Medulla oblongata (tissue), 1 donor: ENCODE results near the gene TUBB2B.
A peak's percentile ranks its signal among the peaks of the same experiment; 100 is the strongest.

Experiments
- DNase-seq: peaks from one replicate; pipeline ENCODE4 v3.0.0-alpha.2; 2015; ENCODE audit errors: extremely low spot score

The TUBB2B gene

DNA sequence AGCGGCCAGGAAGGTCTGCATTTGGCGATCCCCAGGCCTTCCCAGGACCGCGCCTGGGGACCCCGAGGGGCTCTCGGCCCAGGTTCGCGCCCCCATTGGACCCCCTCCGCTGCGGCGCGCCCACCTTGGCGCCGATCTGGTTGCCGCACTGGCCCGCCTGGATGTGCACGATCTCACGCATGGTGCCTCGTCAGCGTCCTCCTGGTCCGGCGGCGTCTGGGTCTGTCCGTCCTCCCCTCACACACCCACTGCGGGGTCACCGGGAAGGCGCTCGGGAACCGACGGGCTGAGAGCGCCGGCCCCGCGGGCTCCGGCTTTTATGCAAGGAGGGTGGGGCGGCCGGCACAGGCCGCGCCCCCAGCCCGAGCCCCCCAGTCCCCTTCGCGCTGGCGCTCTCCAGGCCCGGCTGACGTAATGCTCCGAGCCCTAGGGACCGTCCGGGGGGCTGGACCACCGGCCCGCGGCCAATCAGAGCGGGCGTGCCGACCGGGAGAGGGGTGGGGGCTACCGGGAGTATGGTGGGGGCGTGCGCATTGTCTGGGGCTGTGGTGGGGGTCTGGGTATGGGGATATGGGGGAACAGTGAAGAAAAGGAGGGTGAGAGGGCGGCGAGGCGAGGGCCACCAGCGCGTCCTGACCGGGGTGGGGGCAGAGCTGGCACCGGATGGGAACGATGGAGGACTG lies at the start of gene TUBB2B:
TUBB2B (minus strand) TSS at position 291 of the 683 bp plus-strand sequence; CDS start at position 181, 110 bp downstream.
- DNase-seq: peak; percentile 91

DNA sequence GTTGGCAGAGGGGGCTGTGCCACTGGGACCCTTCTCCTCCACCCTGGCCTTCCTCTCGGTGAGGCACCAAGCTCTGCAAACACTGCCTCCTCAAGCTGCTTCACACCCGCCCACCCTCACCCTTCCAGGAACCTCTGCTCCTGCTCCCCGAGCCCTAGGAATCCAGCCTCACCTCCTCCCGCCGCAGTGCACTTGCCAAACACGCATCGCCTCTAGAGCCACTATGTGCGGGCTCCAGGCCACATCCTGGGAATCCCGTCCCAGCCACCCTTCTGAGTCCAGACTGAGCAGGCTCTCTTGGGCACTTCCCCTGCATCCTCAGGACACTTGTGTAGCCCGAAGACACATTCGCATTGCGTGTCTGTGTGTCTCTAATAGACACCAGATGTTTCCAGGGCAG lies 49.8 kb upstream of the TUBB2B start:
- DNase-seq: no peak

DNA sequence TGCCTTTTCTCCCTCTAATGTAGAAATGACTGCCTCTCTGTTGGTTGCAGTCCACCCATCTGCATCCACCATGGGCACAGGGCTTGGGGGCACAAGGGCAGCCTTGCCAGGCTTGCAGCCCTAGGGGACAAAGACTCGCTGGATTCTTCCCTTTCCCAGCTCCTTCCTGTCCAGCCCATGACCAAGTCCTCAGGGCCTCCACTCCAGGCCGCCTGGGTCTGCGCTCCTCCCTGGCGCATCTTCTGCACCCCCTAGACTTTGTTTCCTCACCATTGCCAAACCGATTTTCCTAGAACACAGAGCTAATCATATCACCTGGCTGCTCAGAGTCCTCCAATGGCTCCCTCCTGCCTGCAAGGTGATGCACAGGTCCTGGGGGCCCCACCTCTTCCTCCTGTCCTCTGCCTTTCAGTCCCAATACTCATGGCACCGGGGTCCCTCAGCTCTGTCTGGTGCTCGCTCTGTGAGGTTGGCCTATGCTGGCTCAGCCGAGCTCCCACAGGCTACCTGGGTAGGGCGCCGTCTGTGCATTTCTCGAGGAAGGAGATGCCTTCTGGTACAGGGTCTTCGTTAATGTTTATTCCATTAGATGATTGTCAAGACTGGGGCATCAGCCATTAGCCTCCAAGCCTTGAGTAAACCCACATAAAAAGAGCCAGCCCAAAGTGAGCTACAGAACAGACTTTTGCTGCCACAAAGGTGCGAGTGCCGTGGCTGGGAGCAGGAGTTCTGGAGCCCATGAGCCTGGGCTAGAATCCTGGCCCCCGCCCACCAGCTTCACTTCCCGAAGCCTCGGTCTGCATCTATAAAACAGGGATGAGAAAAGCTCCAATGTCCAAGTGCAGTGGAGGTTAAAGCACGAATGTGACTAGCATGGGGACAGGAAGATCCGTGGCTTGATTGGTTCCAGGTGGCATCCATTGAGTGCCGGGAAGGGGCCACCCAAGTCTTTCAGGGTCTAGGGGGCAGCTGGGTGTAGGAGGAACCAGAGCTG lies 49.0 kb upstream of the TUBB2B start:
- DNase-seq: no peak

GRCh38 chr6:3273707-3274521 lies 46.5 kb upstream of the TUBB2B start:
- DNase-seq: no peak

DNA sequence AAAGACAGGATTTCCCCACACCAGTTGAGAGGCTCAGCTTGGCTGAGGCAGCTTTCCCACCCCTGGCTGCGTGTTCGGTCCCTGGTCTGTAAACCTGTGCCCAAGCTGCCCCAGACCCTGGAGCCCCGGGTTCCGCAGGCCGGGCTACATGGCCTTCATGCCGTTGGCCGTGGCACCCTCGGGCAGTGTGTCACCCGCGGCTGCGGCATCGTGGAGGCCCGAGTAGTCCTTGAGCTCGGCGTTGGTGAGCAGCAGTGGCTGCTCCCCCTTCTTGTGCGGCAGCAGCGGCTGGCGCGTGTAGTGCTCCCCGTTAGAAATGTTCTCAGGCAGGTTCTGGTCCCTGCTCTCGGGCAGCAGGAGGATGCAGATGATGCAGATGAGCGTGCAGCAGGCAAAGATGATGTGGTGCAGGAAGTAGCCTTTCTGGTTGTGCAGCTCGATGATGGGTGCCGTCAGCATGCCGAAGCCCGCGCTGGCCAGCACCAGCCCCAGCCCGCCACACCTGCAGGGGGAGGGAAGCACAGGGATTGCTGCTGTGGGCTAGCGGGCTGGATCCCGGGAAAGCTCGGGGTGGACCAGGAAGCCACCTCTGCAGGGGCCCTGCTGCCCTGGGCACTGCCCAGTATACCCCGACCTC lies 45.6 kb upstream of the TUBB2B start:
- no peak for DNase-seq

GRCh38 chr6:3271756-3272155 lies 44.3 kb upstream of the TUBB2B start:
- DNase-seq: no peak

GRCh38 chr6:3270258-3270657 lies 42.8 kb upstream of the TUBB2B start:
- DNase-seq: no peak

DNA sequence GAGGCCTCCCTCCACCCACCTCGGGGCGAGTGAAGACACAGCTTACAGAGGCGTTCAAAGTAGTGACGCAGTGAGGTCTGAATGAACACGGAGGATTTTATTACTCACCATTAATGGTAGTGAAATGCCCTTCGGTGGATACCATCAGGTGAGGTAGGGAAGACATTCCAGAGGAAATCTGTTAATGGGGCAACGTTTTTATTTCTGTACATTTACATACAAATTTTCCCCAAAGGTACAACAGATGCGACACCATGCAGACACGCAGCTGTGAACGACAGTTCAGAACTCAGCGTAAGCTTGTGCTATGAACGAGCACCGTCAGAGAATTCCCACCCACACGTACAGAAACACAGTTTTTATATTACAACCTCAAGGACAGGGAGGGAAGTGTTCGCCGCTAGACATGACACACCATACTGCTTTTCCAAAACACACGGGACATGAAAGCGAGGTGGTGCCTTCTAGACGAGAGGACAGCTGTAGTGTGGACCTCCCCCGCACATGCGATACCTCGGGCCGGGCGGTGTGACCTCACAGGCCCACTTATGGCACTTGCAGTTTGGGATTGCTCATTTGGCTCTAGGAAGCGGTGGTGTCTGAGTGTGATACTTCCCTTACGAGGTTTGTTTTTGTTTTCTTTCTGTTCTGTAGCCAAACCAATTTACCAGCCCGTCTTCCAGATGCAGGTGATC lies 42.0 kb upstream of the TUBB2B start:
- DNase-seq: no peak

GRCh38 chr6:3268680-3269079 lies 41.2 kb upstream of the TUBB2B start:
- DNase-seq: no peak

GRCh38 chr6:3267162-3267561 lies 39.7 kb upstream of the TUBB2B start:
- no peak for DNase-seq

DNA sequence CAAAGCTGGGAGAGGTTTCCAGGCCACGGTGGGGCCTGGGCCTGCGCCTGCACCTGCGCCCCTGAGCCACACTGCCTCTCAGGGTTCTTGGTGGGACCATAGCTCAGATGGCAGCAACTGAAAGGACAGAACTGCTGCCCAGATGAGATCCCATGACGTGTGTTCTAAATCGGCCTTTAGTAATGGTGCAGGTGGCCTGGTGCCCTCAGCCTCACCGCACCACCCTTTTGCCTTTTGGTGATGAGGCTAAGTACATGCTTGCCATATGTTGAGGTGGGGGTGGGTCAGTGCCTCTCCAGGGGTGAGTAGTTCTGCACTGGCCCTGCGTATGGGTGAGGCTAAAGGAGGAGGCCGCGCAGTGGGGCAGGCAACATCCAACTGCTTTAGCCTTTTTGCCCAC lies 38.7 kb upstream of the TUBB2B start:
- no peak for DNase-seq

GRCh38 chr6:3265671-3266070 lies 38.2 kb upstream of the TUBB2B start:
- no peak for DNase-seq

DNA sequence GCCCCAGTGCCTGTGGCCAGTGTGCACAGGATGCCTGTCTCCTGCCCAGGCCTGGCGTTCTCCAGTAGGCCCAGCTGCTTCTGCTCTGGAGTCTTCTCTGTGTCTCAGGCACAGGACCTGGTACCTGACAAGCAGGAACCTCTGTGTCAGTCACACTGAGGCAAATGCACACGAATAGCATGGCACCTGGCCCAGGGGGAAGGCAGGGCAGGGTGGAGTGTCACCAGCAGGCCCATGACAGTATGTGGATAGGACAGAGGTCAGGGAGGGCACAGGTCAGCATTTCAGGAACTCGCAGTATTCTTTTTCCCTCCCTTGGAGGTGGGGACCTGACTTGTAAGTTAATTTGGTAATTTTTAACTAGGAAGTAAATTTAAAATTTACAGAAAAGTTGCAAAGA lies 36.9 kb upstream of the TUBB2B start:
- DNase-seq: no peak

- no peak for DNase-seq
Observed at GRCh38 chr6:3263096-3263495, 35.6 kb upstream of the TUBB2B start.

- no peak for DNase-seq
Observed at GRCh38 chr6:3261921-3262320, 34.5 kb upstream of the TUBB2B start.

DNA sequence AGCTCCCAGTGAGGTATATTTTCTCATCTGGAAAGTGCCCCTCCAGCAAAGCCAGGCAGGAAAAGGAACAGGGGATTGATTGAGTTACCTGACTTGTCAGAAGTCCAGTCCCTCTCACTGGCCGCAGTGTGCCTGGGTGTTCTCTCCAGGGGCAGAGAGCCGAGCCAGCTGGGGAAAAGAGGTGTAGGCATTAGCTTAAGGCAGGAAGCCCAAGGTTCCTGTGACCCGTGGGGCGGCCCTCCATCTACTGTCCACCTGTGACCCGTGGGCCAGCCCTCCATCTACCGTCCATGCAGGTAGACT lies 34.0 kb upstream of the TUBB2B start:
- no peak for DNase-seq

- DNase-seq: no peak
Observed at GRCh38 chr6:3260772-3261517, 33.5 kb upstream of the TUBB2B start.

GRCh38 chr6:3260296-3260695 lies 32.8 kb upstream of the TUBB2B start:
- DNase-seq: no peak

DNA sequence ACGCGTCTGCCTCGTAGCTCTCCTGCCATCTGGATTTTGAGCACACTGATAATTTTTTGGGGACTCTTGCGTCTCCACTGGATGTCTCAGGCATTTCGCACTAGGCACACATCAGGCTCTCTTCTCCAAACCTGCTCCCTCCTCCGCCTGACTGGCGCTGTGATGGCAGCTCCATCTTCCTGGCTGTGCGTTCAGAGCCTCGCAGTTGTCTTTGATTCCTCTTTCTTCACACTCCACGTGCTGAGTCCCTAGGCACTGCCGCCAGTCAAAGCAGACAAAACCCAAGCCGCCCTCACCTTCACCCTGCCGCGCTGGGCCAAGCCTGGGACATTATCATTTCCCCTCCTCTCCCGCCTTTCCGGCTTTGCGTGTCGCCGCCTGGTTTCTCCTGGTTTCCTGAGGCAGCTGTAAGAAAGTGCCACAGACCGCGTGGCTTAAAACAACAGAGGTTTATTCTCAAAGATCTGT lies 32.1 kb upstream of the TUBB2B start:
- DNase-seq: peak; percentile 46
